ENCODE measurements around the gene SAFB.
"Not testable (repeated sequence)": the region's sequence is repeated elsewhere in the genome, so short reads cannot be mapped to it uniquely, and the experiment has no call there.

The SAFB gene

GRCh38 chr19:5696196-5697021, 73.5 kb downstream of the SAFB start:
- in situ Hi-C loops (cut with HindIII; ENCODE audit: low sequenced_read_pairs), result no loop called here

- in situ Hi-C loops (cut with HindIII; ENCODE audit: low sequenced_read_pairs), result no loop called here
Measured at GRCh38 chr19:5697022-5697889, 74.4 kb downstream of the SAFB start.

GRCh38 chr19:5697890-5698634, 75.2 kb downstream of the SAFB start:
- in situ Hi-C loops (cut with HindIII; ENCODE audit: low sequenced_read_pairs), result no loop called here

- in situ Hi-C loops (cut with HindIII; ENCODE audit: low sequenced_read_pairs), result no loop called here
Measured at GRCh38 chr19:5698635-5699422, 75.9 kb downstream of the SAFB start.

- in situ Hi-C loops (cut with HindIII; ENCODE audit: low sequenced_read_pairs), result no loop called here
Measured at GRCh38 chr19:5700455-5701092, 77.7 kb downstream of the SAFB start.

- in situ Hi-C loops (cut with HindIII; ENCODE audit: low sequenced_read_pairs), result not testable (repeated sequence)
Measured at GRCh38 chr19:5702053-5702410, 79.1 kb downstream of the SAFB start.

- in situ Hi-C loops (cut with HindIII; ENCODE audit: low sequenced_read_pairs), result no loop called here
Measured at GRCh38 chr19:5703819-5704818, 81.2 kb downstream of the SAFB start.

GRCh38 chr19:5705552-5705951, 82.7 kb downstream of the SAFB start:
- in situ Hi-C loops (cut with HindIII; ENCODE audit: low sequenced_read_pairs), result no loop called here

GRCh38 chr19:5706876-5707573, 84.1 kb downstream of the SAFB start:
- in situ Hi-C loops (cut with HindIII; ENCODE audit: low sequenced_read_pairs), result no loop called here

- in situ Hi-C loops (cut with HindIII; ENCODE audit: low sequenced_read_pairs), result no loop called here
Measured at GRCh38 chr19:5707576-5708575, 85.0 kb downstream of the SAFB start.

- in situ Hi-C loops (cut with HindIII; ENCODE audit: low sequenced_read_pairs), result no loop called here
Measured at GRCh38 chr19:5711025-5711424, 88.1 kb downstream of the SAFB start.

- in situ Hi-C loops (cut with HindIII; ENCODE audit: low sequenced_read_pairs), result no loop called here
Measured at GRCh38 chr19:5711713-5712161, 88.9 kb downstream of the SAFB start.

GRCh38 chr19:5713228-5713627, 90.3 kb downstream of the SAFB start:
- in situ Hi-C loops (cut with HindIII; ENCODE audit: low sequenced_read_pairs), result no loop called here

GRCh38 chr19:5714816-5715215, 91.9 kb downstream of the SAFB start:
- in situ Hi-C loops (cut with HindIII; ENCODE audit: low sequenced_read_pairs), result no loop called here

- in situ Hi-C loops (cut with HindIII; ENCODE audit: low sequenced_read_pairs), result no loop called here
Measured at GRCh38 chr19:5717215-5717935, 94.5 kb downstream of the SAFB start.

Data from DLD1 (cell line).